RCC 7860 (cell line): Measurements from ENCODE around the gene P2RY14.
A peak's percentile ranks its signal among the peaks of the same experiment; 100 is the strongest.

Experiments used
- DNase-seq: peaks from one replicate; pipeline ENCODE4 v3.0.0-alpha.2; 2015; ENCODE audit warnings: low spot score
- FAIRE-seq: peaks from 2 replicates; lab custom pipeline; 2012; peaks lifted over from hg19 to GRCh38; lab: Jason Lieb, UNC

Gene P2RY14

GRCh38 chr3:151195826-151196225 is 82.5 kb downstream of the P2RY14 start:
- FAIRE-seq (no peak), DNase-seq (no peak)

- no peak for FAIRE-seq
- no peak for DNase-seq
Measured at GRCh38 chr3:151192545-151192944, 85.8 kb downstream of the P2RY14 start.

- DNase-seq (no peak), FAIRE-seq (no peak)
Measured at GRCh38 chr3:151191095-151191494, 87.2 kb downstream of the P2RY14 start.

- FAIRE-seq (no peak), DNase-seq (no peak)
Measured at GRCh38 chr3:151183265-151183671, 95.1 kb downstream of the P2RY14 start.

GRCh38 chr3:151182349-151183079 is 95.8 kb downstream of the P2RY14 start:
- DNase-seq (no peak), FAIRE-seq (no peak)

- DNase-seq (no peak), FAIRE-seq (no peak)
Measured at GRCh38 chr3:151178208-151178845, 100.0 kb downstream of the P2RY14 start.

- no peak for FAIRE-seq
- no peak for DNase-seq
Measured at GRCh38 chr3:151175952-151176351, 102.4 kb downstream of the P2RY14 start.

GRCh38 chr3:151174351-151174750 is 104.0 kb downstream of the P2RY14 start:
- no peak for FAIRE-seq

GRCh38 chr3:151171145-151171757 is 107.1 kb downstream of the P2RY14 start:
- no peak for DNase-seq
- no peak for FAIRE-seq

More at GRCh38 chr3:151174351-151174750, 104.0 kb downstream of the P2RY14 start:
- no peak for DNase-seq

GRCh38 chr3:151169948-151170679 is 108.2 kb downstream of the P2RY14 start:
- DNase-seq (peak; percentile 26), FAIRE-seq (peak; percentile 65)

GRCh38 chr3:151169262-151169947 is 108.9 kb downstream of the P2RY14 start:
- no peak for DNase-seq
- no peak for FAIRE-seq

GRCh38 chr3:151168269-151169094 is 109.9 kb downstream of the P2RY14 start:
- FAIRE-seq, result peak; percentile 62
- peak; percentile 43 for DNase-seq

GRCh38 chr3:151166161-151166560 is 112.2 kb downstream of the P2RY14 start:
- FAIRE-seq, result no peak

GRCh38 chr3:151165226-151165625 is 113.1 kb downstream of the P2RY14 start:
- DNase-seq (no peak), FAIRE-seq (no peak)

More at GRCh38 chr3:151166161-151166560, 112.2 kb downstream of the P2RY14 start:
- no peak for DNase-seq
